CD14-positive monocyte (primary cell): ENCODE results near the gene MAST1. TPM values are rescaled to one million over a fixed set of nuclear protein-coding genes. Genes with fewer than 3 reads are reported as not detected.
A peak's percentile ranks its signal among the peaks of the same experiment; 100 is the strongest.

ENCODE experiments used
- DNase-seq, 3 donors: peaks; one replicate each; pipeline ENCODE4 v3.0.0-alpha.2; 2011 to 2022
- H2AFZ ChIP-seq: 2 replicates; pipeline ENCODE4 v1.6.0; 2012; ENCODE audit warnings: mild to moderate bottlenecking, low read depth, low read length, inconsistent platforms; ENCODE audit not compliant: insufficient read depth, poor library complexity, severe bottlenecking
- H3K27ac ChIP-seq, 2 donors: 1 replicate in 1 of 2; 2 replicates in 1 of 2; pipeline ENCODE4 v1.5.1; 2012 to 2013; ENCODE audit warnings: low read length in 2 of 2, control low read depth in 1 of 2, inconsistent platforms in 1 of 2, low read depth in 1 of 2, mild to moderate bottlenecking in 1 of 2
- H3K27me3 ChIP-seq, 2 donors: one replicate each; pipeline versions ENCODE4 v1.6.0 to v1.6.1; 2011 to 2013; ENCODE audit warnings: low read length in 2 of 2; ENCODE audit not compliant: control insufficient read depth in 2 of 2, insufficient read depth in 2 of 2
- H3K36me3 ChIP-seq, 2 donors: replicated peaks in 1 of 2; 1 replicate in 1 of 2; 2 replicates in 1 of 2; pipeline versions ENCODE4 v1.5.1 to v1.6.1; 2012 to 2013; ENCODE audit warnings: low read length in 2 of 2, control low read depth in 1 of 2, inconsistent platforms in 1 of 2, mild to moderate bottlenecking in 1 of 2; ENCODE audit not compliant: insufficient read depth in 2 of 2, control insufficient read depth in 1 of 2
- H3K4me1 ChIP-seq, 2 donors: 1 replicate in 1 of 2; 2 replicates in 1 of 2; pipeline versions ENCODE4 v1.5.1 to v1.6.1; 2012 to 2013; ENCODE audit warnings: low read length in 2 of 2, control low read depth in 1 of 2, inconsistent platforms in 1 of 2, mild to moderate bottlenecking in 1 of 2, moderate library complexity in 1 of 2; ENCODE audit not compliant: insufficient read depth in 2 of 2, control insufficient read depth in 1 of 2
- H3K4me2 ChIP-seq: replicated peaks from 2 replicates; pipeline ENCODE3; 2012; ENCODE audit warnings: low read length, moderate library complexity, mild to moderate bottlenecking; ENCODE audit not compliant: poor library complexity, severe bottlenecking; ENCODE audit errors: extremely low read depth
- H3K4me3 ChIP-seq, 3 experiments: fragments of 200-600 bp in 1 of 3; sonication (generic) in 1 of 3; replicated peaks in 1 of 3; 1 replicate in 2 of 3; 2 replicates in 1 of 3; pipeline ENCODE4 v1.5.1; 2011 to 2013; ENCODE audit warnings: low read length in 3 of 3, mild to moderate bottlenecking in 3 of 3, control low read depth in 2 of 3, low read depth in 2 of 3, inconsistent platforms in 1 of 3, moderate library complexity in 1 of 3
- H3K79me2 ChIP-seq: 2 replicates; pipeline ENCODE4 v1.6.0; 2012; ENCODE audit warnings: mild to moderate bottlenecking, control low read depth, inconsistent platforms, low read length, moderate library complexity; ENCODE audit not compliant: insufficient read depth
- H3K9ac ChIP-seq: 2 replicates; pipeline ENCODE4 v1.6.0; 2017; ENCODE audit warnings: low read length, mild to moderate bottlenecking; ENCODE audit not compliant: insufficient read depth, poor library complexity, severe bottlenecking
- H3K9me3 ChIP-seq, 2 donors: replicated peaks in 1 of 2; 1 replicate in 1 of 2; 2 replicates in 1 of 2; pipeline versions ENCODE4 v1.5.1 to v1.6.1; 2012 to 2013; ENCODE audit warnings: low read length in 2 of 2, control low read depth in 1 of 2; ENCODE audit not compliant: control insufficient read depth in 1 of 2, insufficient read depth in 1 of 2
- H4K20me1 ChIP-seq: 2 replicates; pipeline ENCODE4 v1.6.0; 2012; ENCODE audit warnings: mild to moderate bottlenecking, low read length, control low read depth, moderate library complexity; ENCODE audit not compliant: insufficient read depth
- H3K27ac Mint-ChIP-seq, 7 donors: one replicate each; pipeline ENCODE4 v1.8.0; 2020; ENCODE audit warnings: mild to moderate bottlenecking in 7 of 7, mixed read lengths in 7 of 7, moderate library complexity in 6 of 7, inconsistent platforms in 2 of 7
- H3K27me3 Mint-ChIP-seq, 3 donors: one replicate each; pipeline ENCODE4 v1.8.0; 2021 to 2022; ENCODE audit warnings: low read depth in 3 of 3, mild to moderate bottlenecking in 3 of 3, mixed read lengths in 3 of 3, moderate library complexity in 3 of 3, inconsistent platforms in 1 of 3
- H3K36me3 Mint-ChIP-seq, 2 donors: one replicate each; pipeline ENCODE4 v1.8.0; 2020; ENCODE audit warnings: mixed read lengths in 2 of 2, inconsistent platforms in 1 of 2, mild to moderate bottlenecking in 1 of 2
- H3K4me1 Mint-ChIP-seq: one replicate; pipeline ENCODE4 v1.8.0; 2020; ENCODE audit warnings: mild to moderate bottlenecking, mixed read lengths
- H3K4me3 Mint-ChIP-seq, 2 donors: one replicate each; pipeline ENCODE4 v1.8.0; 2020; ENCODE audit warnings: mild to moderate bottlenecking in 2 of 2, mixed read lengths in 2 of 2, moderate library complexity in 1 of 2
- H3K9me3 Mint-ChIP-seq, 7 donors: one replicate each; pipeline ENCODE4 v1.8.0; 2020 to 2022; ENCODE audit warnings: mixed read lengths in 7 of 7, mild to moderate bottlenecking in 6 of 7, moderate library complexity in 6 of 7, inconsistent platforms in 2 of 7
- CTCF ChIP-seq: fragments of 200-600 bp; IDR thresholded peaks from one replicate; pipeline ENCODE4 v1.8.0; 2022; ENCODE audit warnings: antibody characterized with exemption, mild to moderate bottlenecking
- WGBS: methylation state at CpG from one replicate; pipeline ENCODE4 v1.1.5; 2013; ENCODE audit warnings: missing lambda C conversion rate; ENCODE audit not compliant: insufficient coverage; 5-methylcytosine and 5-hydroxymethylcytosine counted together
- intact Hi-C, 2 donors: fragments of 100-400 bp; cut with micrococcal nuclease; formaldehyde crosslinking; loops; one replicate each; pipeline versions ENCODE4 v1.15.0 to v1.15.1; 2023
- polyA plus RNA-seq, 3 donors: library from polyadenylated mRNA; depleted of rRNA in 1 of 3; unstranded in 2 of 3; stranded (reverse) in 1 of 3; fragments of 300-500 nt in 2 of 3; fragments of >200 nt in 1 of 3; fragmentation: Illumina TruSeq in 2 of 3; gene quantifications; 1 replicate in 2 of 3; 2 replicates in 1 of 3; pipeline ENCODE4 v1.2.3, GENCODE V29; 2012 to 2021
- small RNA-seq: library from RNA; depleted of rRNA; stranded (forward); fragments of <200 nt; gene quantifications from one replicate; pipeline ENCODE3, GENCODE V24; 2012; ENCODE audit warnings: low read depth; ENCODE audit not compliant: insufficient read length

Gene MAST1
- polyA plus RNA-seq, 3 donors: 0.28 to 3.6 (median 1.1) TPM

GRCh38 chr19:12922959-12923358 is 84.6 kb downstream of the MAST1 start:
- H3K36me3 Mint-ChIP-seq: peaks cover 41 to 65% of the 10 kb centered on the region in 2 donors
- Histone ChIP-seq H3K4me3 (no peak overlapping the region), H3K9ac (no peak overlapping the region), H3K4me2 (no peak overlapping the region), H3K9me3 (no peaks in the 10 kb centered on the region), H3K36me3 (peaks cover 46 to 59% of the 10 kb centered on the region in 2 donors), H3K27ac (no peak overlapping the region), H4K20me1 (no peaks in the 10 kb centered on the region), H3K79me2 (no peaks in the 10 kb centered on the region), H2AFZ (no peak overlapping the region), H3K4me1 (peaks cover 10 to 14% of the 10 kb centered on the region in 2 donors), H3K27me3 (no peaks in the 10 kb centered on the region)
- peaks cover 0 to 4% (median 0%) of the 10 kb centered on the region in 7 donors for H3K9me3 Mint-ChIP-seq
- peaks cover 0 to 3% (median 0%) of the 10 kb centered on the region in 3 donors for H3K27me3 Mint-ChIP-seq
- peak overlapping the region in 3 of 7 donors; percentile 28 to 57 (median 40) for H3K27ac Mint-ChIP-seq
- no peak for TF ChIP-seq CTCF
- intact Hi-C loops: no loop called here
- no peak overlapping the region for H3K4me3 Mint-ChIP-seq
- 100% methylated on average over 2 of the region's 4 CpGs for WGBS
- peaks cover 11% of the 10 kb centered on the region for H3K4me1 Mint-ChIP-seq
- DNase-seq: no peak

Small RNA genes within 50 kb of the gene (small RNA-seq; reads per million reads assigned to genes)
- not detected for gene MIR5695
- gene MIR6794: not detected

Other genes with a start within 250 kb of the MAST1 start
- gene ZNF490, start 227.7 kb upstream of the MAST1 start, polyA plus RNA-seq: 1 to 10 TPM; 2.3 to 4.2 (median 2.7) TPM
- 1 to 10 TPM; 5.2 to 8.2 (median 5.9) TPM for gene ZNF791, start 227.6 kb upstream of the MAST1 start, polyA plus RNA-seq
- 100 to 1,000 TPM; 218 to 305 (median 295) TPM for gene MAN2B1, start 171.8 kb upstream of the MAST1 start, polyA plus RNA-seq
- gene WDR83, start 171.7 kb upstream of the MAST1 start, polyA plus RNA-seq: 1 to 10 TPM; 7.9 to 9.9 (median 8.5) TPM
- gene DHPS, start 156.6 kb upstream of the MAST1 start, polyA plus RNA-seq: 100 to 1,000 TPM in 1 of 3 donors, 10 to 100 TPM in 2; 51.0 to 130 (median 53.4) TPM
- not detected for gene GNG14, start 150.5 kb upstream of the MAST1 start, polyA plus RNA-seq
- 1 to 10 TPM; 4.4 to 7.2 (median 5.1) TPM for gene FBXW9, start 141.9 kb upstream of the MAST1 start, polyA plus RNA-seq
- 10 to 100 TPM in 1 of 3 donors, under 1 TPM in 2; 0.28 to 45.2 (median 0.52) TPM for gene TNPO2, start 114.6 kb upstream of the MAST1 start, polyA plus RNA-seq
- 100 to 1,000 TPM; 152 to 187 (median 175) TPM for gene TRIR, start 103.8 kb upstream of the MAST1 start, polyA plus RNA-seq
- 100 to 1,000 TPM in 2 of 3 donors, 10 to 100 TPM in 1; 97.5 to 122 (median 108) TPM for gene GET3, start 101.0 kb upstream of the MAST1 start, polyA plus RNA-seq
- not detected for gene BEST2, start 86.7 kb upstream of the MAST1 start, polyA plus RNA-seq
- gene HOOK2, start 63.0 kb upstream of the MAST1 start, polyA plus RNA-seq: 10 to 100 TPM in 1 of 3 donors, 1 to 10 TPM in 1, under 1 TPM in 1; 0.55 to 28.6 (median 1.1) TPM
- gene JUNB, start 47.0 kb upstream of the MAST1 start, polyA plus RNA-seq: 1,000 to 10,000 TPM; 1,279 to 3,167 (median 1,468) TPM
- gene PRDX2, start 36.7 kb upstream of the MAST1 start, polyA plus RNA-seq: 10 to 100 TPM; 40.0 to 71.5 (median 46.7) TPM
- gene THSD8, start 36.4 kb upstream of the MAST1 start, polyA plus RNA-seq: 1 to 10 TPM in 1 of 3 donors, not detected in 2; 4.0 TPM
- gene RNASEH2A, start 31.9 kb upstream of the MAST1 start, polyA plus RNA-seq: 10 to 100 TPM in 2 of 3 donors, 1 to 10 TPM in 1; 8.7 to 21.5 (median 15.2) TPM
- not detected for gene RTBDN, start 3.9 kb upstream of the MAST1 start, polyA plus RNA-seq
- gene DNASE2, start 42.9 kb downstream of the MAST1 start, polyA plus RNA-seq: 10 to 100 TPM; 38.8 to 91.6 (median 44.8) TPM
- under 1 TPM; 0.24 to 0.45 (median 0.28) TPM for gene KLF1, start 48.7 kb downstream of the MAST1 start, polyA plus RNA-seq
- 10 to 100 TPM in 1 of 3 donors, 1 to 10 TPM in 2; 7.3 to 30.5 (median 9.6) TPM for gene GCDH, start 52.6 kb downstream of the MAST1 start, polyA plus RNA-seq
- gene SYCE2, start 80.8 kb downstream of the MAST1 start, polyA plus RNA-seq: under 1 TPM in 1 of 3 donors, not detected in 2; 0.35 TPM
- 10 to 100 TPM; 29.0 to 49.2 (median 47.9) TPM for gene FARSA, start 95.2 kb downstream of the MAST1 start, polyA plus RNA-seq
- 100 to 1,000 TPM; 109 to 441 (median 133) TPM for gene CALR, start 100.1 kb downstream of the MAST1 start, polyA plus RNA-seq
- 10 to 100 TPM; 45.5 to 88.0 (median 55.3) TPM for gene RAD23A, start 107.3 kb downstream of the MAST1 start, polyA plus RNA-seq
- 10 to 100 TPM in 2 of 3 donors, 1 to 10 TPM in 1; 8.3 to 42.4 (median 31.6) TPM for gene GADD45GIP1, start 118.7 kb downstream of the MAST1 start, polyA plus RNA-seq
- gene DAND5, start 131.1 kb downstream of the MAST1 start, polyA plus RNA-seq: not detected
- gene NFIX, start 157.0 kb downstream of the MAST1 start, polyA plus RNA-seq: 1 to 10 TPM in 1 of 3 donors, under 1 TPM in 2; 0.25 to 3.7 (median 0.90) TPM